Omental fat pad (tissue), 4 donors: Measurements from ENCODE around the gene VPS4B. TPM values are rescaled to one million over a fixed set of nuclear protein-coding genes. Genes with fewer than 3 reads are reported as not detected.

ENCODE experiments used
- ATAC-seq: fragments of 150-250 bp; one replicate; pipeline ENCODE4 v1.9.1; 2016; ENCODE audit warnings: mild to moderate bottlenecking, moderate library complexity; ENCODE audit not compliant: low FRiP score
- DNase-seq: peaks from one replicate; pipeline ENCODE4 v3.0.0-alpha.2; 2019; ENCODE audit warnings: low spot score
- total RNA-seq, 4 donors: library from RNA; depleted of rRNA; stranded (reverse); fragments of >200 nt; gene quantifications; one replicate each; pipeline ENCODE4 v1.1.0, GENCODE V29; 2016
- TF ChIP-seq, protein P1 (sequence below), 3 donors: fragments of 450-650 bp; IDR thresholded peaks; one replicate each; pipeline ENCODE4 v1.5.1; 2016 to 2017; ENCODE audit warnings: antibody characterized with exemption in 3 of 3, mild to moderate bottlenecking in 3 of 3, moderate library complexity in 2 of 3

The VPS4B gene
- total RNA-seq, 4 donors from 2014 or later = 26.6 to 45.4 (median 30.7) TPM

GRCh38 chr18:63410792-63411191 is 11.5 kb downstream of the VPS4B start:
- no peak for ATAC-seq
- TF ChIP-seq, protein P1, sequence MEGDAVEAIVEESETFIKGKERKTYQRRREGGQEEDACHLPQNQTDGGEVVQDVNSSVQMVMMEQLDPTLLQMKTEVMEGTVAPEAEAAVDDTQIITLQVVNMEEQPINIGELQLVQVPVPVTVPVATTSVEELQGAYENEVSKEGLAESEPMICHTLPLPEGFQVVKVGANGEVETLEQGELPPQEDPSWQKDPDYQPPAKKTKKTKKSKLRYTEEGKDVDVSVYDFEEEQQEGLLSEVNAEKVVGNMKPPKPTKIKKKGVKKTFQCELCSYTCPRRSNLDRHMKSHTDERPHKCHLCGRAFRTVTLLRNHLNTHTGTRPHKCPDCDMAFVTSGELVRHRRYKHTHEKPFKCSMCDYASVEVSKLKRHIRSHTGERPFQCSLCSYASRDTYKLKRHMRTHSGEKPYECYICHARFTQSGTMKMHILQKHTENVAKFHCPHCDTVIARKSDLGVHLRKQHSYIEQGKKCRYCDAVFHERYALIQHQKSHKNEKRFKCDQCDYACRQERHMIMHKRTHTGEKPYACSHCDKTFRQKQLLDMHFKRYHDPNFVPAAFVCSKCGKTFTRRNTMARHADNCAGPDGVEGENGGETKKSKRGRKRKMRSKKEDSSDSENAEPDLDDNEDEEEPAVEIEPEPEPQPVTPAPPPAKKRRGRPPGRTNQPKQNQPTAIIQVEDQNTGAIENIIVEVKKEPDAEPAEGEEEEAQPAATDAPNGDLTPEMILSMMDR (IDR thresholded peaks at IDR 0.05) = no peak
- DNase-seq = no peak

DNA sequence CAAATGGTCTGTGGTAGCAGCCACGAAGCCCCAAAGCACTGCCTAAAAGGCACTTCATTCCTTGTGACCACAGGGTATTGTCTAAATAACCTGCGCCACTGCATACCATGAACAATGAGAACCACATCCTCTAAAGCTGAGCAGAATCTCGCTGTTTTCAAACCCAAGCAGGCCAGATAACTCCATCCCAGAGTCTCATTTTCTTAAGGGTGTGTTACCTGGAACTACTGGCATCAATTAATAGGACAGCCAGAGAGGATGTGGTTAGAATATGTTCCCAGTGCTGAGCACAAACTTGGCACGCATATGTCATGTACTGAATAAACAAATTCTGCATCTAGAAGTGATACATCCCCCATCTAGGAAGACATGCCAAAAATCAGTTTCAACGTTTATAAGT is 13.0 kb downstream of the VPS4B start:
- ATAC-seq = no peak

GRCh38 chr18:63407734-63408133 is 14.5 kb downstream of the VPS4B start:
- TF ChIP-seq, protein P1 (IDR thresholded peaks at IDR 0.05) = no peak
- no peak for ATAC-seq
- no peak for DNase-seq

More for the DNA sequence above, 13.0 kb downstream of the VPS4B start:
- TF ChIP-seq, protein P1 (IDR thresholded peaks at IDR 0.05) = no peak
- no peak for DNase-seq

GRCh38 chr18:63405986-63406385 is 16.3 kb downstream of the VPS4B start:
- DNase-seq (no peak), ATAC-seq (no peak)
- TF ChIP-seq, protein P1 (IDR thresholded peaks at IDR 0.05) = no peak

GRCh38 chr18:63402246-63403162 is 19.8 kb downstream of the VPS4B start:
- TF ChIP-seq, protein P1 (IDR thresholded peaks at IDR 0.05) = no peak
- DNase-seq (no peak), ATAC-seq (no peak)

DNA sequence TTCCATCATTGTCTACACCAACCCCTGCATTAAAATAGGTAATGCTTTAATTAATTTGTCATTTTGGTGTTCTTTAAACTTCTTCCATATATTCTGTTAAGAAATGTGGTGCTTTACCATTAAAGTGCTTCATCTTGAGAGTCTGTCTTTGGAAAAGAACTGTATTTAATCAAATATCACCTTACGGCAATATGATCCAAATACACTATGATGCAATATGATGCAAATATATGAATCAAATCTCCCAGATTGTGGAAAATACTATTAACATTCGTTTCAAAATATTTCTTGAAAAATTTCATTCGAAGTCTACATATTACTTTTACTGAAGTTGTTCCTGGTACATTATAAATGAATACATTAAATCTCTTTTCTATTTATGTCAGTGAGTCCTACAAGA is 23.0 kb downstream of the VPS4B start:
- DNase-seq = no peak
- TF ChIP-seq, protein P1 (IDR thresholded peaks at IDR 0.05) = no peak
- ATAC-seq = no peak

DNA sequence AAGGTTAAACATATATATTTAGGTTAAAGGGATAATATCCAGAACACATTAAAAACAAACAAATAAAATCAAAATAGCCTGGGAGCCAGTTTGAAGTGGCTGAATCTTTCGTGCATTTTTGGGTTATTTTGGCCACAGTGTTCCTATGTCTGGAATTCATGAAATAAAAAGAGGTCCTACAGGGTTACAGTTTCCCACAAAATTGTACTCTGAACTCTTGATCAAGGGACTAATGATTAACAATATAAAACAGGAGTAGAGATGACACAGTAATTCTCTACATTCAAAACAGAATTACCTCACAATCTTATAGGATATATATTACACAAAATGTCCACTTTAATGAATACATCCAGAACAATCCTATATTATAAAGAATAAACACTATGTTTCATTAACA is 24.9 kb downstream of the VPS4B start:
- ATAC-seq = no peak
- TF ChIP-seq, protein P1 (IDR thresholded peaks at IDR 0.05) = no peak

More for the DNA sequence above, 24.9 kb downstream of the VPS4B start:
- DNase-seq = no peak
